GM19467 (cell line): ENCODE data around the gene ADRA2A.

Experiments
- ATAC-seq: cut with Tn5 transposase; IDR thresholded peaks from one replicate; pipeline ENCODE4 v1.9.1; 2021; ENCODE audit warnings: mild to moderate bottlenecking, moderate library complexity; ENCODE audit not compliant: unreplicated experiment

The ADRA2A gene

DNA sequence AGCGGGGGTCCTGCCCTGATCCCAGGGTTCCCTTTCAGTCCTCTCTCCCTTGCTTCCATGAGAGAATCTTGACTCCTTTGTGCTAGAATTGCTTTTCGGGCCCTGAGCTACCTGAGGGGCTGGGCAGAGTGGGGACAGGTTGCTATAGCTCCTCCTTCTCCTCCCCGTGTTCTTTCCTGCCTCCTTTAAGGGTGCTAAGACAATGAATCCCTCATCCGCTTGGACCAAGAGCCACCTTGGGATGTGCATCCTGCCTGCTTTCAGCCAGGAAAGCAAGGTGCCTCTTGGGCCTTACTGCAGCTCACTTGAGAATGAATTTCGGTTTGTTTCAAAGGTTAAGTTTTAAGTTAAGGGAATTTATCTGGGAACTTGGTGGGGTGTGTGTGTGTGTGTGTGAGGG, 53.6 kb downstream of the ADRA2A start:
- ATAC-seq: no peak
